Uterus (tissue), 4 donors: ENCODE measurements around the gene ANGPT4. TPM values are rescaled to one million over a fixed set of nuclear protein-coding genes. Genes with fewer than 3 reads are reported as not detected.
"Not testable (repeated sequence)": the region's sequence is repeated elsewhere in the genome, so short reads cannot be mapped to it uniquely, and the experiment has no call there.

ENCODE experiments used
- DNase-seq, 2 donors: peaks; one replicate each; pipeline ENCODE4 v3.0.0-alpha.2; 2019 to 2020
- H3K27ac ChIP-seq, 2 donors: fragments of 200-600 bp; sonication (generic); 1 replicate in 1 of 2; 2 replicates in 1 of 2; pipeline ENCODE4 v1.5.1; 2016 to 2018
- H3K27me3 ChIP-seq, 2 donors: fragments of 200-600 bp; sonication (generic); one replicate each; pipeline ENCODE4 v1.5.1; 2018 to 2019; ENCODE audit warnings: control low read depth in 1 of 2
- H3K36me3 ChIP-seq, 2 donors: fragments of 200-600 bp; sonication (generic); one replicate each; pipeline ENCODE4 v1.5.1; 2019; ENCODE audit warnings: control low read depth in 1 of 2
- H3K4me1 ChIP-seq, 2 donors: fragments of 200-600 bp; sonication (generic); one replicate each; pipeline ENCODE4 v1.5.1; 2018 to 2019; ENCODE audit warnings: control low read depth in 1 of 2
- H3K4me3 ChIP-seq, 2 donors: fragments of 200-600 bp; sonication (generic); 1 replicate in 1 of 2; 2 replicates in 1 of 2; pipeline ENCODE4 v1.5.1; 2018 to 2019; ENCODE audit warnings: mild to moderate bottlenecking in 1 of 2
- H3K9me3 ChIP-seq, 2 donors: fragments of 200-600 bp; sonication (generic); one replicate each; pipeline ENCODE4 v1.5.1; 2019; ENCODE audit warnings: control low read depth in 1 of 2
- POLR2A ChIP-seq, 2 donors: fragments of 450-650 bp; IDR thresholded peaks; one replicate each; pipeline ENCODE4 v1.6.1; 2016; ENCODE audit warnings: antibody characterized with exemption in 2 of 2, mild to moderate bottlenecking in 1 of 2, moderate library complexity in 1 of 2
- intact Hi-C: fragments of 100-400 bp; cut with DNase I; formaldehyde crosslinking; loops from one replicate; pipeline ENCODE4 v1.15.1; 2023; ENCODE audit warnings: low total_unique reads
- total RNA-seq, 4 donors: library from RNA; depleted of rRNA in 3 of 4; stranded (reverse); fragments of >200 nt in 3 of 4; gene quantifications; one replicate each; pipeline versions ENCODE4 v1.1.0 to v1.2.4, GENCODE V29; 2014 to 2023
- TF ChIP-seq, protein P1 (sequence below), 4 experiments: fragments of 200-600 bp in 2 of 4; fragments of 450-650 bp in 2 of 4; sonication (generic) in 2 of 4; IDR thresholded peaks; one replicate each; pipeline ENCODE4 v1.5.1; 2016 to 2019; ENCODE audit warnings: antibody characterized with exemption in 4 of 4, mild to moderate bottlenecking in 2 of 4, moderate library complexity in 1 of 4
- donor health status: DM: yes; HTN: yes; CAD: no.

Gene ANGPT4
- total RNA-seq, 4 donors from 2014 or later, result 0.55 to 8.8 (median 3.8) TPM

GRCh38 chr20:904039-904545, 12.0 kb downstream of the ANGPT4 start:
- TF ChIP-seq POLR2A (IDR thresholded peaks at IDR 0.05), result no peak
- TF ChIP-seq, protein P1, sequence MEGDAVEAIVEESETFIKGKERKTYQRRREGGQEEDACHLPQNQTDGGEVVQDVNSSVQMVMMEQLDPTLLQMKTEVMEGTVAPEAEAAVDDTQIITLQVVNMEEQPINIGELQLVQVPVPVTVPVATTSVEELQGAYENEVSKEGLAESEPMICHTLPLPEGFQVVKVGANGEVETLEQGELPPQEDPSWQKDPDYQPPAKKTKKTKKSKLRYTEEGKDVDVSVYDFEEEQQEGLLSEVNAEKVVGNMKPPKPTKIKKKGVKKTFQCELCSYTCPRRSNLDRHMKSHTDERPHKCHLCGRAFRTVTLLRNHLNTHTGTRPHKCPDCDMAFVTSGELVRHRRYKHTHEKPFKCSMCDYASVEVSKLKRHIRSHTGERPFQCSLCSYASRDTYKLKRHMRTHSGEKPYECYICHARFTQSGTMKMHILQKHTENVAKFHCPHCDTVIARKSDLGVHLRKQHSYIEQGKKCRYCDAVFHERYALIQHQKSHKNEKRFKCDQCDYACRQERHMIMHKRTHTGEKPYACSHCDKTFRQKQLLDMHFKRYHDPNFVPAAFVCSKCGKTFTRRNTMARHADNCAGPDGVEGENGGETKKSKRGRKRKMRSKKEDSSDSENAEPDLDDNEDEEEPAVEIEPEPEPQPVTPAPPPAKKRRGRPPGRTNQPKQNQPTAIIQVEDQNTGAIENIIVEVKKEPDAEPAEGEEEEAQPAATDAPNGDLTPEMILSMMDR (IDR thresholded peaks at IDR 0.05), result no peak
- DNase-seq, result no peak
- no peaks in the 10 kb centered on the region for H3K4me1 ChIP-seq
- H3K27me3 ChIP-seq, result no peaks in the 10 kb centered on the region
- H3K4me3 ChIP-seq, result no peak overlapping the region
- H3K9me3 ChIP-seq, result no peaks in the 10 kb centered on the region
- no peak overlapping the region for H3K27ac ChIP-seq
- H3K36me3 ChIP-seq, result no peaks in the 10 kb centered on the region
- intact Hi-C loops, result no loop called here

DNA sequence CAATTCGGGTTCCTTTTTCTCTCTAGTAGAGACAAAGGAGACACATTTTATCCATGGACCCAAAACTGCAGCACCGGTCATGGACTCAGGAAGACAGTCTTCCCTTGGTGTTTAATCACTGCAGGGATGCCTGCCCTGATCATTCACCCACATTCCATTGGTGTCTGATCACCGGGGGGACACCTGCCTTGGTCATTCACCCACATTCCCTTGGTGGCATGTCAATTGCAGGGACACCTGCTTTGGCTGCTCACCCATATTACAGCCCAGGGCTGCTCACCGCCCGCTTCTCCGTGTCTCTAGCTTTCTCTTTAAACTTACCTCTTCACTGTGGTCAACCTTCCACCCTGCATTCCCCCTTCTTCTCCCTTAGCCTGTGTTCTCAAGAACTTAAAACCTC, 18.7 kb downstream of the ANGPT4 start:
- H3K4me3 ChIP-seq, H3K27me3 ChIP-seq, H3K4me1 ChIP-seq, DNase-seq, H3K36me3 ChIP-seq, H3K9me3 ChIP-seq, intact Hi-C loops, H3K27ac ChIP-seq: not testable (repeated sequence)

- Histone ChIP-seq H3K27ac (no peak overlapping the region), H3K36me3 (no peaks in the 10 kb centered on the region), H3K4me1 (no peaks in the 10 kb centered on the region), H3K9me3 (no peaks in the 10 kb centered on the region), H3K27me3 (no peaks in the 10 kb centered on the region), H3K4me3 (no peak overlapping the region)
- intact Hi-C loops, result no loop called here
- no peak for DNase-seq
- no peak for TF ChIP-seq POLR2A (IDR thresholded peaks at IDR 0.05)
- TF ChIP-seq, protein P1 (IDR thresholded peaks at IDR 0.05), result no peak
Observed at GRCh38 chr20:896501-897025, 19.6 kb downstream of the ANGPT4 start.

- H3K27ac ChIP-seq, H3K9me3 ChIP-seq, H3K4me3 ChIP-seq, DNase-seq, H3K4me1 ChIP-seq, H3K27me3 ChIP-seq, intact Hi-C loops, H3K36me3 ChIP-seq: not testable (repeated sequence)
Observed at GRCh38 chr20:892371-892770, 23.8 kb downstream of the ANGPT4 start.

GRCh38 chr20:891706-892080, 24.4 kb downstream of the ANGPT4 start:
- Histone ChIP-seq H3K36me3 (no peaks in the 10 kb centered on the region), H3K27ac (no peak overlapping the region), H3K9me3 (no peaks in the 10 kb centered on the region), H3K4me1 (no peaks in the 10 kb centered on the region), H3K27me3 (no peaks in the 10 kb centered on the region), H3K4me3 (no peak overlapping the region)
- intact Hi-C loops, result no loop called here
- TF ChIP-seq, protein P1 (IDR thresholded peaks at IDR 0.05), result no peak
- no peak for TF ChIP-seq POLR2A (IDR thresholded peaks at IDR 0.05)
- DNase-seq, result no peak

GRCh38 chr20:891058-891705, 25.0 kb downstream of the ANGPT4 start:
- DNase-seq, result peak; percentile 74 to 76
- Histone ChIP-seq H3K9me3 (no peaks in the 10 kb centered on the region), H3K36me3 (no peaks in the 10 kb centered on the region), H3K4me1 (no peaks in the 10 kb centered on the region), H3K27me3 (no peaks in the 10 kb centered on the region), H3K4me3 (no peak overlapping the region), H3K27ac (peak overlapping the region; percentile 17 to 39)
- intact Hi-C loops, result no loop called here
- no peak for TF ChIP-seq POLR2A (IDR thresholded peaks at IDR 0.05)
- TF ChIP-seq, protein P1 (IDR thresholded peaks at IDR 0.05), result no peak
